Stimulated activated CD4-positive, alpha-beta T cell treated with anti-CD3 and anti-CD28 coated beads, TNF-alpha, amount 100 ng/mL, for 24 hours (primary cell): Measurements from ENCODE around the gene UST.
A peak's percentile ranks its signal among the peaks of the same experiment; 100 is the strongest.

Experiments used
- DNase-seq, 3 experiments: peaks; one replicate each; pipeline ENCODE4 v3.0.0-alpha.2; 2020; ENCODE audit warnings: low read depth in 3 of 3

Gene UST

DNA sequence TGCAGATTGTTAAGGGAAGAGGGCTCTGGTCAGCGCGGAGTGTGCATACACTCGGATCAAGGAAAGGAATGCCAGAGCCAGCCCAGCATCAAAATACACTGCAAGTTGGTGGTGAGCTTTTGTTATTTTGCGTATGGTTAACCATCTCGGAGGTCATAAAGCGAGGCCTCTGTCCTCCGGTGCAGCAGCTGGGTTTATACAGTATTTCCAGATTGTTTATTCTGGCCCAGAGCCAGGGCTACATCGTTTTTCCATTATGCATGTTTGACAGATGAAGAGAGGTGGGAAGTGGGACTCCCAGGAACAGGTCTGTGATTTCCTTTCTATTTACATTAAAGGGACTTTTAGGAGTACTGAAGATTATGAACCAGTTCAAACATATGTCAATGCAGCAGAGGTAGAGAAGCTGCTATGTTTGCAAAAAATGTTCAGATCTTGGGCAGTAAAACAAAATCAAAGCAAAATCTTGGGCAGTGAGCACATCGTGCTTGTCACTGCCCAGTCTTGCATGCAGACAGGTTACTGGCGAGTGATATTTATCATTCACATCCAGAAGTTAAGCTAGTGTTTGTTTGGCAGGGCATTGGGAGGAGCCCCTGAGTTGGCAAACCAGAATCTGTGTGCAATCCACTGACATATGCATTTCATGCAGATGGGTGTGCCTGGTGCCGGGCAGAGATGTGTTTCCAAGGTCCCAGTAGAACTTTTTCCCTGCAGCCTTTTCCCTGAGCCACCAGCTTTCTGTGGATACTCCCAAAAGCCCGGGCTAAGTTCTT lies 314.3 kb downstream of the UST start:
- DNase-seq: no peak

DNA sequence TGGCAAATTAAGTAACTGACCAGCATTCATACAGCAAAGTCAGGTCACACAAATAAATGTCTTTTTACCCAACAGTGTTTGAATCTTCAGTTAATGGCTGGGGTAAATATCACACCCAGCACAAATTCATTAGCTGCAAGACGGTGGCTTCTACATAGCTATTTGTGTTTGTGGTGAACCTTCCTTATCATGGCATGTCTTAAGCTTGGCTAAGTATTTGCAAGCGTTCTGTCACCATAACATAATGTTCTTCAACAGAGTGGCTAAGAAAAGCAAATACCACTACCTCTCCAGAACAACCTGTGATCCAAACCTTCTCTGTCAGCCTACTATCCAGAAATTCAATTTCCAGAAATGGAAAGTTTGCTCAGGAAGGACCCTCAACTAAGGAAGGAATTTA lies 315.1 kb downstream of the UST start:
- no peak for DNase-seq

- DNase-seq: no peak
These were observed 316.0 kb downstream of the UST start for GRCh38 chr6:149062653-149063348.

DNA sequence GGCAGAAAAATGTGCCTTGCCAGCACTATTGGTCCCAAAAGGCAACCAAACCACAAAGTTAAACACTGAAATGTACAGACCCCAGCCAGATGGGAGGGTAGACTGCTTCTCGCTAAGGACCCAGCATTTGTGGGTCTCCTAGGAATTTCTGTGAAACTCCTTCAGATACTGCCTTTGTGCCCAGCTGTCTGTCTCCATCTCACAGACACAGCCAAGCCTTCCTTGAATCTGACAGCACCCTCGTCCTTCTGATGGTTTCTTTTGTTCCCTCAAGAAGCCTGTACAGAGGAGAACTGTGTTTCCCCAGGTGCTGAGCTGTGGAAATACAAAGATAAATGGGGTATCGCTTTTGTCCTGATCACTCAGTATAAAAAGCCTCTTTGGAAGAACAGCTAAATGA lies 316.6 kb downstream of the UST start:
- DNase-seq: no peak

DNA sequence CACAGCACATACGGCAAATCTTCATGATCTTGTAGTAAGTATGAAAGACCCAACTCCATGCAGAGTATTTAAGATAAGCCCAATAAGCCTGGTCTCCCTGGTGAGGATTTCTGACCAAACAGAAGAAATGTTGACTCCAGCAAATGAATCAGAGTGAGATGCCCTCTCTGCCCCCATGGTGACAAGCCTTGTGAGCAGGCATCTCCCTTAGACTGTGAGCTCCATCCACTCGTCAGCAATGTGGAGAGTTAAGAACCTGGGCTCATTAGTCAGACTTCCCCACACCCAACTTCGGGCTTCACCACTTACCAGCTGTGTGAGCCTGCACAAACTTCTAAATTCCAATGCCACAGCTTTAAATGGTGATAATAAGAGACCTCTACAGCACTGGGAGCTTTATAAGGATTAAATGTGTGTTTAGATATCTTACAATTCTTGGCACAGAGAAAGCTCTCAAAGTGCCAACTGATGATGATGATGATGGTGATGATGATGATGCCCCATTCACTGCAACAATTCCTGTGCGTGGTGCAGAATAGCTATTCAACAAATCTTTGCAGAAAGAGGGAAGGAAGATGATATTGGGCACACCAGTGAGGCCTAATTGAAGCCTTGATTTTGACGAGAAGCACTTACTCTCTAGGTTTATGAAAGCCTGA lies 317.3 kb downstream of the UST start:
- no peak for DNase-seq

DNA sequence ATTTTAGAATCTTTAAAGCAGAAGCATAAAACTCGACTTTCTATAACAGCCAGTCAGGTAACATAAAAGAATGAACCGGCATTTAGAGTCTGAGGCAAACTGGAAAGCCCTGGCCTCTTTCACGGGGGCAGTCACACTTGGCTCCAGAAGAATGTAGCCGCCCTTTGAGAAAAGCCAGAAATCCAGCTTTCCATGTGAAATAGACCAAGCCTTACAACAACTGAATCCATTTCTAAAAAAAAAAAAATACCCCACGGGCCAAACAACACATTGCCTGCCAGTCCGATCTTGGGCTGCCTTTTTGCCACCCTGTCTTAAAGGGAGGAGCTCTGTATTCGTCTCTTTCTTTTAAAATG lies 317.8 kb downstream of the UST start:
- no peak for DNase-seq

GRCh38 chr6:149065121-149065520 lies 318.3 kb downstream of the UST start:
- no peak for DNase-seq

DNA sequence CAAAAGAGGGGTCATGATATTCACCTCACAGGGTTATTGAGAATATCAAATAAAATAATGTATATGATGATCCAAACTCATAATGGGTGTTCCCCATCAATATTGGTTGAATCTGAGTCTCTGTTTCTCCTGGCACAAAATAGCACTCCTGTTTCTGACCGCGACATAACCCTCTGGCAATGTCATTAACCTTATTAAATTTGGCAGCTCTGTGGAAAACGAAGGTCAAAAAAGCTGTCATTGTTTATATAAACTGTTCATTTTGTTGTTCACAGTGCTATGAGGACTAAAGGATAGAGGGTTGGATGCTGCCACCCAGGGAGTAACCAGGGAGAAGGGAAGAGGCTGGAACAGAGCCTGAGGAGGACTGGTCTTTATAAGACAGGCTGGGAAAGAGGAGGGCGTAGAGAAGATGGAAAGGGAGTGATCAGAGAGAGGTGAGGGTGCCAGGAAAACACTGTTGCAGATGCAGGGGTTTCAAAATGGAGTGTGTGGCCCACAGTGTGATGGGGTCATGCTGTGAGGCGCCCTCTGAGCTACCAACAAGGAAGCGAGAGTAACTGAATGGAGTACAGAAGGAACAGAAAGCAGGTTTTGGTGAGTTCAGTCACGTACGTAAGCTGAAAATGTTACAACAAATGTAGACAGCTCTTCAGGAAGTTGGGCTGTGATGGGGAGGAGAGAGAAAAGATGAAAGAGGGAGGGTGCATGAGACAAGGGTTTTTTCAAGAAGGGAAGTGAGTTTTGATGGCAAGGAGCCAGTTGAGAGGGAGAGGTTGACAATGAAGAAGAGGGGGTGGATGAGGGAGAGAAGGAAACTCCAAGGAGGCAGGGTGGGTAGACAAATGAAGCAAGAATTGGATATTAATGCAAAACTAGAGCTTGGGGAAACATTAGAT lies 319.1 kb downstream of the UST start:
- DNase-seq: no peak

DNA sequence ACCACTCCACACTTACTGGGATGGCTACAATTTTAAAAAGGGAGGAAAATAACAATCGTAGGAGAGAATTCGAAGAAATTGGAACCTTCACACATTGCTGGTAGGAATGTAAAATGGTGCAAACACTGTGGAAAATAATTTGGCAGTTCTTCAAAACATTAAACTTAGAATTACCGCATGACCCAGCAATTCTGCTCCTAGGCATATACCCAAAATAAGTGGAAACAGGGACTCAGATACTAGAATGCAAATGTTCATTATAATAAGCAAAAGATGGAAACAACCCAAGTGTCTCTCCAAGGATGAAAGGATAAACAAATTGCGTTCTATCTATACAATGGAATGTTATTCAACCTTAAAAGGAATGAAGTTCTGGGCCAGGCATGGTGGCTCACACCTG lies 325.2 kb downstream of the UST start:
- DNase-seq: no peak

DNA sequence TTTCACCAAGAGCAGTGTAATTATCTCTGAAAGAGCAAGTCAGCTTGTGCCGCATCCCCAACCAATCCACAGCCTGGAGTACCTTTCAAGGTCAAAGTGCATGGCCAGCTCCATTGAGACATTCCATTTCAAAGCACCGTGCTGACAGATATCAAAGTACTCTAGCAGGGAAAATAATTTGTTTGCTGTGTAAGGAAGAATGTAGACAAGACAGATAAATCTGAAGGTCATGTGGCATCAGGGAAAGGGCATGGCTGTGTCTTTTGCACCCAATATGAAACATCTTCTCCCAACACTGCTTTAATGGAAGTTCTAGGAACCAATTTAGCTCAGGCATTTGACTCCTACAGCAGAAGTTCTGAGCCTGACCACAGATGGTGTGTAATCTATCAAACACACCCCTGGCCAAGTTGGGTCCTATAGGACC lies 328.0 kb downstream of the UST start:
- DNase-seq: no peak

- DNase-seq: no peak
These were observed 329.0 kb downstream of the UST start for GRCh38 chr6:149075616-149076354.

DNA sequence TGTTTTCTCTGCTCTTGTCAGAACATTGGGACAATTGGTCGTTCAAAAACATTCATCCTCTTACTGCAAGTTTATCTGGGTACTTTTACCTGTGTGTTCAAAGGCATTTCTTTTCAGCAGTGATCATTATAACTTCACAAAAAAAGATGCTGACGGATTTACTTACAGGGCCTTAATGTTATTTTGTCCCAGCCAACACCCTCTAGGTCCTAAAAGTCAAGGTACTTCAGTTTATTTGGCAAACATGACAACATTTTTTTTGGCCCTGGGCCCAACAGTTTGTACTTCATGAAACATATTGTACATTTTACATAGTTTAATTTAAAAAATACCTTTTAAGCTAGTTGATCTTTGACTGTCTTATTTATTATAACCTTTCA lies 329.5 kb downstream of the UST start:
- no peak for DNase-seq

- no peak for DNase-seq
These were observed 330.4 kb downstream of the UST start for GRCh38 chr6:149077208-149077607.

- DNase-seq: no peak
These were observed 331.5 kb downstream of the UST start for GRCh38 chr6:149078211-149078782.

DNA sequence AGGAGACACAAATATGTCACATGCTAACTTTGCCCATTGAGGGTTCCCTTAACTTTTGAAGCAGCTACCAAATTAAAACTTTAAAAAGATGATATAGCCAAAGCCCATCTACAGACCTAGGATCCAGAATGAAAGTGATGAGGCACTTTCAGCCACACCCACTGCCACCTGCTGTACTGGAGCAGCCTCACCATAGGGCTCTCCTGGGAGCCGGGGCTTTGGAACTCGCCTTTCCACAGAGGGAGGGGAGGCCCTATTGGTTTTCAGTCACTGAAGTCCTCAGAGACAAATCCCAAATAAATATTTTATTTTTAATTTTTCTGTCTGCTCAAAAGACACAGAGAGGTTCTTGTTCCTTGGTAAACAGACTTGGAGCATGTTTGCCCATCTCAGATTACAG lies 332.6 kb downstream of the UST start:
- DNase-seq: no peak

DNA sequence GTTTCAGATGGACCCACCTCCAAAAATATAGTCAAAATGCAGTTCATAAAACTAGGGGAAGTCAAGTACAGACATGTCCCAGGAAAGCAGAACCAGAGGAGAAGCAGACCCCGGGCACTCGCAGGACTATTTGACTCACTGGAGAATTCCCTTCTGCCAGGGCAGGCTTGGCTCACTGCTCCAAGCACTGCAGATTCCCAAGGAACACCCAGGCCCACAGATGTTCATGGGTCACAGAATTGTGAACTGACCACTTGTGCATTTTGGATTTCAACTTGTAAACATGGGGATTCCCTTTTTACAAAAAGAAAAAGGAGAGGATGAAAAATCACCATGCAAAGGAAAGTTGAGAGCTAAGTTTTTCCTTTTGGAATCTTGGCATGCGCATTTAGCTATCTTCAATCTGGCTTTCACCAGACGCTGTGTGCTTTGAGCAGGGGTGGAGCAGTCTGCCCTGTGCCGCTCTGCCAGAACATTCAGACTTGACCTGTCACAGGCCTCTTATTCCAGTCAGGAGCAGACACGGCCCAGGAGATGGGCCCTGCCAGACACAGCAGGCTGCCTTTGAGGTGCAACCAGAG lies 333.2 kb downstream of the UST start:
- no peak for DNase-seq

DNA sequence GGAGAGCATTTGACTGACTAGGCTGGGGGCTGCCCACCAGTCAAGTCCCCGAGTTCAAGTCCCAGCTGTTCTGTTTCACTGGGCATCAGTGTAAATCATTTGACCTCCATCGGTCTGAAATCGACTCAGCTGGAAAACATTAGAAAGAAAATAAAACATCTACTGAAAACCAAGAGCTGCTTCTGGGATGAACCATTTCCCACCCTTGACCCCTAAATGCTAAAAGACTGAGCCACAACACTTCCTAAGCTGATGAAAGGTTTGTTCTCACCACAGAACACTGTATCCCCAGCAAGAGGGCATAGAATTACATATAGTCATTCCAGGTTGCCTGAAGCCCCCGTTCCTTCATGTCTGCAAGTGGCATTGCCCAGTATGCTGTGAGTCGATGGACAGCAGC lies 333.7 kb downstream of the UST start:
- no peak for DNase-seq

DNA sequence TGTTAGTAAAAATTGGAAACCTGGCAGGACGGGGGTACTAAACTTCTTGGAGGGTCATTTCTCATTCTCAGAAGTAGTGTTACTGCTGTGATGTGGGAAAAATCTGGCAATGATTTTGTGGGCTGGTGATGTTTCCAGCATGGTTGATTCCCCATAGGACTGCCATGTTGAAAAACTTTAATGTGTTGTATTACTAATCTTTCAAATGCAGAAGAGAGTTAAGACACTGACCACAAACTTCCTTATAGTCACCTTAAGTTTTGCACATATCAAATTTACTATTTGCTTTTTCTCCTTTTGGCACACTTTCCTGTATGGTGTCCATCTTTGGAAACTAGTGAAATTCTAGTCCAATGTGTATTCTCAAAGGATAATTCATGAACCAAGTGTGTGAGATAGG lies 334.5 kb downstream of the UST start:
- DNase-seq: no peak

GRCh38 chr6:149082320-149082719 lies 335.5 kb downstream of the UST start:
- peak; percentile 72 to 83 (median 81) for DNase-seq

DNA sequence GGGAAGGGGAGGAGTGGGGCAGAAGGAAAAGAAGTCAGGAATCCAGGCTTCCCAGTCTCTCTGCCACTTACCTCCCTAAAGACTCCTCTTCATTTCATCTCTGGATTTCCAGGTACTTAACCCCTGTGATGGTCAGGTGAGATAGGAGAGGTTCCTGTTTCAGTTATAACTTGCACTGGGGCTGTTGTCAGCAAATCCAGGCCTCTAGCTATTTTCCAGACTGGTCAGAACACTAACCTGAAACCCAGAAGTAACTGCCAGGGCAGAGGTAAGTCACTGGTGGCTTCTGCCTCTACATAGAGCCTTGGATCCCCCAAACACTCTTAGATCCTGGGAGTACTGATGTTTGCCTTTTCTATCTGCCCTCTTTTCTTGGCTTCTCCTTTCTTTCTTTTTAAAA lies 337.2 kb downstream of the UST start:
- DNase-seq: no peak
